HG02884 (cell line): Measurements from ENCODE around the gene MLH3.

Experiments used
- ATAC-seq: cut with Tn5 transposase; IDR thresholded peaks from one replicate; pipeline ENCODE4 v1.9.1; 2021; ENCODE audit warnings: mild to moderate bottlenecking, moderate library complexity; ENCODE audit not compliant: unreplicated experiment

The MLH3 gene

DNA sequence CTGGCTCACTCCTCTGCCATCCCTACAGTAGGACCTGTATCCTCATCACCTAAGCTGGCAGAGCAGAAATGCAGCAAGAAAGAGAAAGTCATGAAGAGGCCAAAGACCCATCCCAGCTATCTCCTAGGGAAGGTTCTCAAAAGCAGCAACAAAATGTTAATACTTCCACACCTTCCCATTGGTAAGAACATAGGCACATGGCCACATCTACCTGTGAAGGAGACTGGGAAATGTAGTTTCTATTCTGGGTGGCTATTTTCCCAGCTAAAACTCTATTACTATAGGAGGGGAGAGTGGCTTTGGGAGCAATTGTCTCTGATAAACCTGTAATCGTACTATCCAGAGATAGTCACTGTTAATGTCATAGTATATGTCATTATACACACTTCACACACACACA is 62.3 kb downstream of the MLH3 start:
- no peak for ATAC-seq

DNA sequence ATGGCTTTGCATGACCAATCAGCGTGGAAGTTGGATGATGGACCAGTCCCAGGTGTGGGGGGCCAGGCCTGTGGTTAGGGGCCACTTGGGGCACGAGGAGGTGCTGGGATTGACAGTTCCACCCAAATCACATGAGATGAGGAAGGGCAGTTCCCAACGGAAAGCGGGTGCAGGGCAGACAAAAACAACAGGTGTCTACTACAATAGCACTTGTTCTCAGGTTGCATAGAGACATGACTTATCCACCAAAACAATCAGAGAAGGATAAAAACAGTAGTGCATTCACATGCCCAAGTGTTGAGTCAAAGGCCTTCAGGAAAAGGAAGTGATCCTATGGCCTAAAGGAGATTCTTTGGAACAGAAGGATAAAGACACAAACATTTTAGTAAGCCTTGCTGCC is 63.1 kb downstream of the MLH3 start:
- no peak for ATAC-seq

DNA sequence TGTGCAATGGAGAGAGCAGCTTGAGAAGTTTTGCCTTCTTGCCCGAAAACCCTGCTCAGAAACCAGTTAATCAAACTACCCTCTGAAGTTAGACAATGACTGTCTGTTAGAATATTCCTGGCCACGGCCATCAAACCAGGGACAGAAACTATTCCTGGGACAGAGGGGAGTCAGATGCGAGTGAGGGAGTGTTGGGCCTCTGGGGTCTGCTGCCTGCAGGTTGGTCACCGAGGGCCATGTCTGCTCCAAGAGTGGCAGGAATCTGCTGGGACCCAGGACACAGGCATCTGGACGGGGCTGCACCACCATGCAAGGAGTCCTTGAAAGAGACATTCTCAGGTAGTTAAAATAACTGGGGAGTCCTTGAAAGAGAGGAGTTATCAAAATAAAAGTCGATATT is 65.5 kb downstream of the MLH3 start:
- ATAC-seq, result no peak

DNA sequence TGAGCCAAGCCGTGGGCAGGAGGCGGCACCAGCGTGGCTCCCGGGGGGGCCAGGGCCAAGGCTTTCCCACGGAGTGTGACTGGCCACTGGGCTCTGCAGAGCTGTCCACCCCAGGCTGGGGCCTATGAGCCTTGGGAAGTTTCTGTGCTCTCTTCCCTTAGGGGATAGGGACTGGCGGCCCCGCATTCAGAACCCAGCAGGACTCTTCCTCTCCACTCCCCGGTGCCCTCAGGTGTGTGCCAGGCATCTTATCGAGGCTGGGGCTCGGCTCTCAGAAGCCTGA is 66.3 kb downstream of the MLH3 start:
- no peak for ATAC-seq

DNA sequence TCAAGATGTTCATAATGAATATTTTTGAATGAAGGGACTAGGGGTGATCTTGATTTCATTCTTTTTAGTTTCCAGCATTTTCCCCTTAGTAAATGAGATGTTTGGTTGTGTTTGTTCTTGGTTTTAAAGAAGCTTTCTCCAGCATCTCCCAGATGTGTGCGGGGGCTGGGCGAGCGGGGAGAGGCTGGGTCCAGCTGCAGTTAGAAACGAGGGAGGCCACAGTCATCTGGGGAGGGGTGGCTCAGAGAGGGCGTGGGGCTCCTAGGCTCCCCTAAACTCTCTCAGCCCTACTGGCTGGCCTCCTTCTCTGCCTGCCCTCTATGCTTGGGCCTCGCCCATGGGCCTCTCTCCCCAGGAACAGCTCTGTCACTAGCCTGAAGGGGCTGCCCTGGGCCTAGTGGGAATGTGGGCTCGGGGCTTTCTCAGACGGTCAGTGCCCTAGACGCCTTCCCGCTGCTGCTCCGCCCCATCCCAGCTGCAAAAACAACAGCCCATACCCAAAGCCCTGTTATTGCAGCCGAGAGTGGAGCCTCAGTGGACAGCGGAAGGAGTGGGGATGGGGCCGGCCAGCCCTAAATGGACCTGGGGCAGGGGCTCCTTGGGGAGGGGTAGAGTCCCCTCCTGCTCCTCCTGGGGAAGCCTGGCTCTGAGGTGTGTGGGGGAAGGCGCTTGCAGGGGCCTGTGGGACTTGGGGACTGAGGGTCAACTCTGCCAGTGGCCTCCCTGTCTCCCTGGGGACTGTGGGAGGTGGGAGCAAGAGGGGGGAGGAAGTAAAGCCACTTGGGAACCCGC is 66.8 kb downstream of the MLH3 start:
- no peak for ATAC-seq

DNA sequence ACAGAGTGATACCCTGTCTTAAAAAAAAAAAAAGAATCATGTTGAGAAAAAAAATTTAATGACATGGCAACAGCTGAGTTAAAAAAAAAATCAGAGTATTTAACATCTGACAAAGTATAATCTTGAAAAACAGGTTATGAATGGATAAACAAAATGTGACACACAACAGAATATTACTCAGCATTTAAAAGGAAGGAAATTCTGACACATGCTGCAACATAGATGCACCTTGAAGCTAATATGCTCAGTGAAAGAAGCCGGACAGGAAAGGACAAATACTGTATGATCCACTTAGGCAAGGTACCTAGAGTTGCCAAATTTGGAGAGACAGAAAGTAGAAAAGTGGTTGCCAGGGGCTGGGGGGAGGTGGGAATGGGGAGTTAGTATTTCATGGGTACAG is 67.9 kb downstream of the MLH3 start:
- no peak for ATAC-seq

DNA sequence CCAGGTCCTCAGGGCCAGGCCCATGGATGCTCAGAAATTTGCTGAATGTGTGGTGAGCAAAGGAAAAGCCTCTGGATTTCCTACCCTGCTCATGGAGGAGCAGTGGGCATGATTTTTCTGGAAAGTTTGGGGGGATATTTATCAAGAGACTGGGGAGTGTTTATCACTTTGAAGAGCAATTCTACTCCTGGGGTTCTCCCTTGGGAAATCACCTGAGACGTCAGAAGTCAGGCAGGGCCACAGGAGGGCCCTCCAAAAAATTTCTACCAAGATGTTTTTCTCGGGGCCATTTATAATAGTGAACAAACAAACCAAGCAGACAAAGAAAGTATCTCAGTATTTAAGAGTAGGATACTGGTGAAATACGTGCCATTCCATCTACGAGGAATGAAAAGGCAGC is 68.6 kb downstream of the MLH3 start:
- no peak for ATAC-seq

DNA sequence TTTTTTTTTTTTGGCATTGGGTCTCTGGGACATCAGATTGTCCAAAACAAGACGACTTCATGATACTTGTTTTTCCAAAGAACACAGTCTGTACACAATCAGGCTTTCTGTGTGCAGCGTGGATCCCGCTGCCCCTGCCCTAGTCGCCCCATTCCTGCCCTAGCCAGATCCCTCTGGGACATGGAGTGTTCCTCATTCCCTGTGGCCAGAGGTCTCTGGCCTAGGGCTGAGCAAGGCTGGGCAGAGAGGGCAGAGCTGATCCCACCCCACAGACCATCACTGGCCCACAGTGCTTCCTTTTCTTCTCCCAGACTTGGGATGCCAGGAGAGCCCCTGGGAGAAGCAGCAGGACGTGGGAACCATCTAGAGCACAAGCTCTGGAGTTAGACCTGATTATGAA is 69.4 kb downstream of the MLH3 start:
- ATAC-seq, result no peak

DNA sequence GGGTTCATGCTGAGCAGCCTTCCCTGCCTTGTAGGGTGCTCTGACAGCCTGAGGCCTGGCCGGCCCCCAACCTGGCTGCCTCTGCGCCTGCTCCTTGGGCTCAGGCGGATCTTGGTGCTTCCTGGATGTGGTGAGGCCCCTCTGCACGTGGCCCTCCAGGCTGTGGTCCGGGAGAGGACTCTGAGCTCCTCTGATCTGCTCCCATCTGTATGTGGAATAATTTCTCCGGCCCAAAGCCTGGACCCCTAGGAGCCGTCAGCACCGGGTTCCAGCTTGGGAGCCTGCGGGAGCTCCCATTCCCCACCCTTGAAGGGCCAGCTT is 69.8 kb downstream of the MLH3 start:
- no peak for ATAC-seq

DNA sequence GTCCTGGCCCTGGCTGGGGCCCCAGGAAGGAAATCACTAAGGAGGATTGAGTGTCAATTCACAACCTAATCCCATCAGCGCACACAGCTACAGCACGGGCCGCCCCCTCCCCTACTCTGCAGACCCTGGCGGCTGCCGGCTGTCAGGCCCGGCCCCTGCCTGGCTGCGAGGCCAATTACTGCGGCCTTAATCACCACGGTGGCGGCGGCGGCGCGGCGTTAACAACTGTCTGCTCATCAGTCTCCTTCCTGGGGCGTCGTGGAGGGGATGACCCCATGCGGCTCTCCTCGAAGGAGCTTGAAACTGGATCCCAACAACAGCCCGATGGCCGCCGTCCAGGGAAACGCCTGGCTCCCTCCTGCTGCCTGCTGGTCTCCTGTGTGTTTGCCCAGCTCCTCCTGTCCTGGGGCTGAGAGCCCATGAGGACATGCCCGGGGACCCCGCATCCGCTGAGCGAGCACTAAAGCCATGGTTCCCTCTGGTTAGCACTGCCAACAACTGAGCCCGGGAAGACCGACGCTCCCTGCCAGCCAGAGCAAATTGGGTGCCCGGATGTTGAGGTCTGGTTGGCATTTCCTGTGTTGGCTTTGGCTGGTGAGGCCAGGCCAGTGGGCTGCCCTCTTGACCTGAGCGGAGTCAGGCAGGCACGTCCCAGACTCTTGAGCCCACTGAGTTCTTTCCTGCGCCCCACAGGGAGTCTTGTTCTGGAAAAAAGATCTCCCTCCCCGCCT is 70.4 kb downstream of the MLH3 start:
- no peak for ATAC-seq

DNA sequence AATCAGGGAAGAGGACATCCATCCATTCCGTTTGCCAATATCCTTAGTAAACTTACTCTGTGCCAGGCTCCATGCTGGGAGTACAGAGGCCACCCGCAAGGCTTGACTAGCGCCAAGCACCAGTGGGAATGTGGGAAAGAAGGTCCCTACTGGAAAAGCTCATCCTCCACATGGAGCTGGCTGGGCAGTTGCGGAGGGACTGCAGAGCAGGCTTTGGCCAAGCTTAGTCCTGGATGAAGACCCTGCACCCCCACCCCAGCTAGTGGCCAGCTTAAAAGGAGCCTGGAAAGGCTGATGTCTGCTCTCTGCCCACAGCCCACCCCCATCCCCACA is 70.9 kb downstream of the MLH3 start:
- no peak for ATAC-seq

DNA sequence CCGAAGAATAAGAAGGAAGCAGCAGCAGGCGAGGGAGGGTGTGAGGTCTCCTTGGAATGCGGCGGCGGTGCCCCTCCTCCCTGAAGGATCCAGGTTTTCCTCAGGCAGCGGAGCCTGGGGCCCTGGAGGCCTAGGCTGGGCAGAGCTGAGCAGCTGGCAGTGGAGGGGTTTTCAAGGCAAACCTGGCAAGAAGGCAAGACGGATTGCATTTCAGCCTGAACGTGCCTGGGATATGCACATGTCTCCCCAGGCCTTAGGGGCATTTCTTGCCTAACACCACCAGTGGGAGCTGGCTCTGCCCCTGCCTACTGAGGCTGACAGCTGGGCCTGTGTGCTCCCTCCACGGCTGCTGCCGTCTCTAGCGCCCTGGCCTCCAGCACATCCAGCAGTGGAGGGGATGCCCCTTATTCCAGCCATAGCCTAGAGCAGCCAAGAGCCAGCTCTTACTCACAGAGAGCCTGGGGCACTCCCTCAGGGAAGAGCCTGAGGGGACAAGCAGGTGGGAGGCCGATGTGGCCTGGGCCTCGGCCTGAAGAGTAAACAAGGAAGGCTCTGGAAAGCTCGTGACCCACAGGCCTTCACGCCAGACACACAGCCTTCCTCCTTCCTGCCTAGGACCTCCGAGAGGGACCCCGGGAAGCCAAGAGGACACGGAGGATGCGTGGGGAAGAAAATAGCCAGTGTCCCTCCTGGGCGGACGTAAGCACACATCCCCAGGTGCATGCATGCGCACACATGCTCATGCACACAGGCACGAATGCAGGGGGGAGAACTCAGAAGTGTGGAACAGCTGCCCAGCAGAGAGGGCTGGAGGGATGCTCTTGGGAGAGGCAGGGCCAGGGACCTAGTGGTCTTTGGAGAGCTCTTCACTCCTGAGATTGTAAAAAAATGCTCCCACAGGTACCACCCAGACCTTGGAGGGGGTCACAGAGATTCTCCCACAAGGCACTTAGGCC is 71.5 kb downstream of the MLH3 start:
- ATAC-seq, result no peak

DNA sequence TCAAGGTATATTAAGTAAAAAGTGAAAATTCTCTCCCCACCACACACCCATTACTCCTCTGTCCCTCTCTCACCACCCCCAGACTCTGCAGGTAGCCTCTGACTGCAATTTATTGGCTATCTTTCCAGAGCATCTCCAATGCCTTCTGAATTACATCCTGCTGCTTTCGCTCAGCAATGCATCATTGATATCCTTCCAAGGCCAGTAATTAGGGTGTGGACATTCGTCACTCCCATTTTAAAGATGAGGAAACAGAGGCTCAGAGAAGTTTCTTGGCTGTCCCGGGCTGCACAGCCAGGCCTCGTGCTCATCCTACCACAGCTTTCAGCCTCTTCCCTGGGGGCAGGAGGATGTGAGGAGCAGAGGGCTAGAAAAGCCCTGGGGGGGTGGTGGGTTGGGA is 72.2 kb downstream of the MLH3 start:
- ATAC-seq, result no peak

DNA sequence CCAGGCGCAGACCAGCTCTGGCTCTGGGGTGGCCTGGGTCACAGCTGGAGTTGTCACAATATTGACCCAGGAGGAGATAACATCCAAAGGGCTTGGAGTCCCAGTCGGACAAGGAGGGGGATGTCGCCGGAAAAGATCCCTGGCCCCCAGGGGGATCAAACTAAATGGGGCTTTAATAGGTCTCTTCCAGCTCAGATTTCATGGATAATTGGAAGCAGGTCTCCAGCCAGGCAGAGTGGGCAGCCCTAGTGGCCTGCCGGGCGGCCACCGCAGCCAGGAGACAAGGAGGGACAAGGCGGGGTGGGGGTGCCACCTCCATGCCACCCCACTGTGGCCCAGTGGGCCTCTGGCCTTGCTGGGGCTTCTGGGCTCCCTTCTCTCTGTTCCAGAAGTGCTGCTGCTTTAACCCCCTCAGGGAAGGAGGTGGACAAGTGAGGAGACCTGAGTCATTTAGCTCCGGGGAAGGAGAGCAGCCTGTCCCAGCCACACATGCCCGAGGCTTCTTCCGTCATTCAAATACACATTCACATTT is 72.8 kb downstream of the MLH3 start:
- no peak for ATAC-seq

DNA sequence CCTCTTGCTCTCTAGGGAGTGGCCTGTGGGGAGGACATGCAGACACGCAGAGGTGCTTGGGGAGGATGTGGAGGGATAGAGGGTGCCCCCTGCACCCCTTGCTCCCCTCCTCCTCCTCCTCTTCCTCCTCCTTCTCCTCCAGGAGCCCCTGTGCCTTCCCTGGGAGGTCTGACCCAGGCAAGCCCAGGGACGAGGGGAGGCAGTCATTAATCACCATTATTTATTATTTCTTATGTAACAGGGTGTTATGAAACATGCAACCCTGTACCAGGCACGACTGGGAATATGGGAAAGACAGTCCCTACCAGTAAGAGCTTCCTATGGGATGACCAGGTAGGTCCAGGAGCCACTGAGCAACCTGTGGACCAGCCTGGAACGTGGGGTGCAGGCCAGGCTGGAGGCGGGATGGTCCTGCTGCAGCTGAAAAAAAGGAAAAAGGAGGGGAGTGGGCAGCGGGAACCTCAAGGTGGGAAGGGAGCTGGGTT is 73.3 kb downstream of the MLH3 start:
- ATAC-seq, result no peak

DNA sequence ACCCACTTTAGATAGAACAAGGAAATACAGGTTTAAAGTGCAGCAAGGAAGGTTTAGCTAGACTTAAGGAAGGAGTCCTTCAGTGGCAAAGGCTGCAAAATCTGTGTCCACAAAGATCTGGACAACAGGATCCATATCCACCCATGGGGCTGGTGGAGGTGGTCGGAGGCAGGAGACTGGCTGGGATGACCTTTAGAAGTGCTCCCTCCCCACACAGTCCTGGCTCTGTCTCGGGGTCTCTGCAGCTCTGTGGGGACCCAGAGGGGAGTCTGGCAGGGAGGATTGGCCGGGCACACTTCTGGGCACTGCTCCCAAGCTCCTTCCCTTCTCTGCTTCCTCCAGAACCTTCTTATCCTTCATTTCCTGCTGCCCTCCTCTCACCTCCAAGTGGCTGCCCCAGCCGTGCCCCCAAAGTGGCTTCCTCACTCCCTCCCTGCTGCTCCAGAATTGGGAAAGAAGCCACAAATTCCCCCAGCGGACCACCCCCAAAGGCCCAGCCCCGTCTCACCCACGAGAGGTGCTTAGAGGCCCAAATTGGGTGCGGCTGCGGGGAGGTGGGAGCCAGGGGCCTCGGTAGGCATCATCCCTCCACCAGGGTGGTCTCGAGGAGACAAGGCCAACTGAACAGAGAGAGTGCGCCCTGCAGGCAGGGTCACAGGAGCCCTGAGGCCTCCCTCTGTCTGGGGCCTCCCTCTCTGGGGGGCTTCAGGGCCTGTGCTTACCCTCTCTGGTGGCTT is 73.9 kb downstream of the MLH3 start:
- ATAC-seq, result no peak

DNA sequence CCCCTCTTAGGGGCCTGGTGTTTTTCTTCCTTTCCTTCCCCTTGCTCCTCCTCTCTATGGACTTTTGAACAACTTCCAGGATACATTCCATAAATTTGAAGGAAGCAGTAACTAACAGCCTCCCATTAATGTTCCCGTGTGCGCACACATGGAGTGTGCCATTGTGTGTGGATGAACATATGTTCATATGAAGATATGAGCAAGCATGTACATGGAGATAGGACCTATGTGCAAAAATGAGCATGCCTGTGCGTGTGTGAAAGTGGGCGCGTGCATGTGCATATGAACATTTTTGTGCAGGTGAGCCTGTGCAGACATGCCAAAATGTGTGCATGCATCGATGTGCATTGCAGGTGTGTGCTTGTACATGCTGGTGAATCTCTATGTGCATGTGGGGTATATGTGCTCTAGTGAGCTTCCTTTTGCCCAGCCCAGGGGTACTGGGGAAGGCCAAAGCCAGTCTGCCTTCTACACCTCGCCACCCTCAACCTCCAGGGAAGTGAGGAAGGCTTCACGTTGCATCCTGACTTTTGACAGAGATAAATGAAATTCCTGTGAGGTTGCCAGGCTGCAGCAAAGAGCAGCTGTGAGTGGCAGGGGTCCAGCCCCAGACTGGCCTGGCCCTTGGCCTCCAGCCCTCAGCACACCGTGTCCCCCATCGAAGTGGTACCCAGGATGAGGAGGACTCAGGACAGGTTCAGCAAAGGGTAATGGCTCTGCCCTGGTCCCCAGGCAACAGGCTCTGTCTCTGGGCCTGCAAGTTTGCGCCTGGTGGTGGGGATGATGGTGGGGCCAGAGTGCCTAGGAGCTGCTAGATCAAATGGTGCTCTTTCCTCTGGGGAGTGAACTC is 74.8 kb downstream of the MLH3 start:
- ATAC-seq, result no peak

DNA sequence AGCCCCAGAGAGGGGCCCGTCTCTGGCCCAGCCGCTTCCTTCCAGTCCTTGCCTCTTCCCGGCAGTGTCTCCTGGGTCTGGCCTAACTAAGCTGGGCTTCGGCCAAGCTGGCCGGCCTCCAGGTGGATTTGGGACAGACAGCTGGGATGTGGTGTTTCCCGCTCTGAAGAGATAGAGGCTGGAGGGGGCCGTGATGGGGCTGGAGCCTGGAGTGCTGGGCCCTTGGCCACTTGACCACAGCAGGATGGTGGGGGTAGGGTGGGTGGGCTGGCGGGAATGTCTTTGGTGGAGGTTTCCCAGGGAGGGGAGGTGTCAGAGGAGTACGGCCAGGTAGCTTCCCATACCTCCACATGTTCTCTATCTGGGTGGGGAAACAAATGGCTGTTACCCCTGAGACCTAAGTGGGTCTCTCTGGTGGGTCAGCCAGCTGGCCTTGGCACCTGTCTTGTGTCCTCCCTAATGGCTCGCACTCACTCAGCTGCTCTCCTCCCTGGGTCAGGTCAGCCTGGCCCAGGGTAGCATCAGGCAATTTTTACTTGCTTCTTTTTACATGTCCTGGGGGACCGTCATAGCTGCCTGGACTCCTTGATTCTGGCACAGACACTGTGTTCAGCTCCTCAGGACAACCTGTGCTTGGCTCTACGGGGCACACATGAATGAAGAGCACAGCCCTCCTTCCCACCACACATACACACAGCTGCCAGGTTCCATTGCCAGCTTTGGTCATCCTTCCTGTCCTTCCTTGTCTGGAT is 76.0 kb downstream of the MLH3 start:
- no peak for ATAC-seq

DNA sequence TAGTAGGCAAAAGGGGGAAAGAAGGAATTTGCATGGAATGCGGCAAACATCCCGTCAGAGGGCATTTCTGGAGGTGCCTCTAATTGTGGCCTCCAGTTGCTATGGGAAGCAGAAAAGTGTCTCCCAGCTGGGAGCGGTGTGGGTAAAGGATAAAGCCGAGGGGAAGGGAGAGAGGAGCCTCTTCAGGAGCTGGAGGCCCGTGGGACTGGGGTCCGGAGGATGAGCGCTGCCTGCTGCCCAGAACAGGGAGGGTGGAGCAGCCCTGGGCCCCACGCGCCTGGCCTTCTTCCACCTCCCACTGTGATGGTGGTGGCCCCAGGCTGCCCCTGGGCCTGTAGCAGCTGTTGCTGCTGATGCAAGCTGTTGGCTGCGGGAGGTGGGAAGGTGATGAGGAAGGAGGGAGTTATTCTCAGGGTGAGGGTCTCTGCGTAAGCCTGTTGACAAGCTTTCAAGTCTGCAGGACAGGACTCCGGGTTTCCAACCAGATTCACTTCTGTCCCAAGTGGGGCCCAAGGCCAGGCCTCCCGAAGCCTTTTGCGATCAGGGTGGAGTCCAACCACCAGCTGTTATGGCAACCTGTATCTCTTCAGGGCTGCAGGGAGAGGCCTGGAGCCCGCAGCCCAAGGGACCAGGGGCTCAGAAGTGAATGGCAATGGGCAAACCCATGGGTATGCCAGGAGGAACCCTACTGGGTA is 76.8 kb downstream of the MLH3 start:
- ATAC-seq, result no peak
